WI38 (cell line): ENCODE results near the gene SAXO1.

ENCODE experiments used
- H3K4me3 ChIP-seq: 2 replicates; pipeline ENCODE4 v1.5.1; 2011; ENCODE audit warnings: low read depth, mild to moderate bottlenecking, control low read depth, low read length
- CTCF ChIP-seq: IDR thresholded peaks from 2 replicates; pipeline ENCODE4 v1.5.1; 2012; ENCODE audit warnings: low read depth, mild to moderate bottlenecking, control low read depth, low read length

SAXO1 gene

GRCh38 chr9:18905028-18905882, 127.8 kb downstream of the SAXO1 start:
- no peak overlapping the region for H3K4me3 ChIP-seq
- TF ChIP-seq CTCF: no peak

- no peak overlapping the region for H3K4me3 ChIP-seq
- no peak for TF ChIP-seq CTCF
Measured at GRCh38 chr9:18903450-18903849, 129.6 kb downstream of the SAXO1 start.

- no peak for TF ChIP-seq CTCF
- no peak overlapping the region for H3K4me3 ChIP-seq
Measured at GRCh38 chr9:18896531-18897179, 136.4 kb downstream of the SAXO1 start.

GRCh38 chr9:18896004-18896403, 137.0 kb downstream of the SAXO1 start:
- H3K4me3 ChIP-seq: no peak overlapping the region
- TF ChIP-seq CTCF: no peak

GRCh38 chr9:18893491-18893890, 139.5 kb downstream of the SAXO1 start:
- no peak for TF ChIP-seq CTCF
- H3K4me3 ChIP-seq: no peak overlapping the region

- no peak overlapping the region for H3K4me3 ChIP-seq
- TF ChIP-seq CTCF: no peak
Measured at GRCh38 chr9:18893046-18893445, 140.0 kb downstream of the SAXO1 start.

- no peak overlapping the region for H3K4me3 ChIP-seq
- no peak for TF ChIP-seq CTCF
Measured at GRCh38 chr9:18891946-18892670, 140.9 kb downstream of the SAXO1 start.
